RWPE2 (cell line): ENCODE data around the gene PID1.
"Not testable (repeated sequence)": the region's sequence is repeated elsewhere in the genome, so short reads cannot be mapped to it uniquely, and the experiment has no call there.

ENCODE experiments used
- ATAC-seq: fragments of 200-7000 bp; cut with Tn5 transposase; 3 replicates; pipeline ENCODE4 v1.9.1; 2021; ENCODE audit warnings: low read depth
- DNase-seq: peaks from one replicate; pipeline ENCODE4 v3.0.0-alpha.2; 2020; ENCODE audit warnings: low spot score
- H3K27ac ChIP-seq: fragments of 450-650 bp; 2 replicates; pipeline ENCODE4 v1.5.1; 2017; ENCODE audit warnings: mild to moderate bottlenecking; ENCODE audit not compliant: poor library complexity, severe bottlenecking
- H3K27me3 ChIP-seq: fragments of 250-450 bp; sonication (Bioruptor Pico); 2 replicates; pipeline ENCODE4 v1.5.1; 2021; ENCODE audit warnings: mild to moderate bottlenecking, moderate library complexity; ENCODE audit not compliant: insufficient read depth, poor library complexity, severe bottlenecking
- H3K36me3 ChIP-seq: fragments of 250-450 bp; sonication (Bioruptor Pico); 2 replicates; pipeline ENCODE4 v1.5.1; 2020; ENCODE audit warnings: low read depth, mild to moderate bottlenecking, moderate library complexity
- H3K4me1 ChIP-seq: fragments of 250-450 bp; sonication (Bioruptor Pico); 2 replicates; pipeline ENCODE4 v1.5.1; 2021; ENCODE audit warnings: mild to moderate bottlenecking, moderate library complexity; ENCODE audit not compliant: insufficient read depth, poor library complexity, severe bottlenecking
- H3K4me3 ChIP-seq: fragments of 250-450 bp; sonication (Bioruptor Pico); 2 replicates; pipeline ENCODE4 v1.5.1; 2021; ENCODE audit warnings: mild to moderate bottlenecking, moderate library complexity; ENCODE audit not compliant: severe bottlenecking
- H3K9me3 ChIP-seq: fragments of 250-450 bp; sonication (Bioruptor Pico); 2 replicates; pipeline ENCODE4 v1.5.1; 2021; ENCODE audit warnings: mild to moderate bottlenecking, moderate library complexity; ENCODE audit not compliant: severe bottlenecking
- CTCF ChIP-seq: fragments of 450-650 bp; IDR thresholded peaks from one replicate; pipeline ENCODE4 v1.5.1; 2017; ENCODE audit warnings: mild to moderate bottlenecking, moderate library complexity; ENCODE audit not compliant: poor library complexity, severe bottlenecking

PID1 gene

GRCh38 chr2:229085439-229085838 is 185.6 kb downstream of the PID1 start:
- H3K4me3 ChIP-seq: no peak overlapping the region
- no peak for DNase-seq
- H3K4me1 ChIP-seq: peaks cover 14% of the 10 kb centered on the region
- no peaks in the 10 kb centered on the region for H3K9me3 ChIP-seq
- ATAC-seq: no peak
- no peak for TF ChIP-seq CTCF
- no peaks in the 10 kb centered on the region for H3K27me3 ChIP-seq
- no peak overlapping the region for H3K27ac ChIP-seq
- no peaks in the 10 kb centered on the region for H3K36me3 ChIP-seq

- Histone ChIP-seq H3K9me3 (no peaks in the 10 kb centered on the region), H3K27ac (no peak overlapping the region), H3K4me1 (peaks cover 12% of the 10 kb centered on the region), H3K27me3 (no peaks in the 10 kb centered on the region), H3K4me3 (no peak overlapping the region), H3K36me3 (no peaks in the 10 kb centered on the region)
- DNase-seq (no peak), ATAC-seq (no peak)
- TF ChIP-seq CTCF: no peak
Observed at GRCh38 chr2:229084447-229084846, 186.6 kb downstream of the PID1 start.

- H3K27ac ChIP-seq: no peak overlapping the region
- ATAC-seq: no peak
- no peaks in the 10 kb centered on the region for H3K36me3 ChIP-seq
- H3K27me3 ChIP-seq: no peaks in the 10 kb centered on the region
- DNase-seq: no peak
- peaks cover 12% of the 10 kb centered on the region for H3K4me1 ChIP-seq
- no peak overlapping the region for H3K4me3 ChIP-seq
- TF ChIP-seq CTCF: no peak
- no peaks in the 10 kb centered on the region for H3K9me3 ChIP-seq
Observed at GRCh38 chr2:229083606-229084340, 187.3 kb downstream of the PID1 start.

GRCh38 chr2:229081411-229081810 is 189.7 kb downstream of the PID1 start:
- no peaks in the 10 kb centered on the region for H3K9me3 ChIP-seq
- DNase-seq: no peak
- no peaks in the 10 kb centered on the region for H3K36me3 ChIP-seq
- ATAC-seq: peak; percentile 31; the same call in 1 of the 3 replicates
- no peak overlapping the region for H3K4me3 ChIP-seq
- no peaks in the 10 kb centered on the region for H3K27me3 ChIP-seq
- H3K27ac ChIP-seq: no peak overlapping the region
- H3K4me1 ChIP-seq: peaks cover 12% of the 10 kb centered on the region
- no peak for TF ChIP-seq CTCF

GRCh38 chr2:229080172-229080571 is 190.9 kb downstream of the PID1 start:
- ATAC-seq: peak; percentile 66
- DNase-seq: no peak
- H3K4me3 ChIP-seq: no peak overlapping the region
- no peaks in the 10 kb centered on the region for H3K27me3 ChIP-seq
- no peaks in the 10 kb centered on the region for H3K9me3 ChIP-seq
- no peak overlapping the region for H3K27ac ChIP-seq
- peaks cover 12% of the 10 kb centered on the region for H3K4me1 ChIP-seq
- no peaks in the 10 kb centered on the region for H3K36me3 ChIP-seq
- TF ChIP-seq CTCF: no peak

- ATAC-seq, DNase-seq: not testable (repeated sequence)
Observed at GRCh38 chr2:229076886-229077285, 194.2 kb downstream of the PID1 start.

More at GRCh38 chr2:229076886-229077285, 194.2 kb downstream of the PID1 start:
- not testable (repeated sequence) for H3K27me3 ChIP-seq, H3K36me3 ChIP-seq, H3K4me3 ChIP-seq, H3K9me3 ChIP-seq, H3K27ac ChIP-seq
- H3K4me1 ChIP-seq: peaks cover 12% of the 10 kb centered on the region
